Measurements from ENCODE around the gene RBM47. TPM values are rescaled to one million over a fixed set of nuclear protein-coding genes. Genes with fewer than 3 reads are reported as not detected.

The RBM47 gene
- polyA plus RNA-seq, 6 donors from 2014 or later = 1.3 to 1.9 (median 1.4) TPM; not detected in 1

DNA sequence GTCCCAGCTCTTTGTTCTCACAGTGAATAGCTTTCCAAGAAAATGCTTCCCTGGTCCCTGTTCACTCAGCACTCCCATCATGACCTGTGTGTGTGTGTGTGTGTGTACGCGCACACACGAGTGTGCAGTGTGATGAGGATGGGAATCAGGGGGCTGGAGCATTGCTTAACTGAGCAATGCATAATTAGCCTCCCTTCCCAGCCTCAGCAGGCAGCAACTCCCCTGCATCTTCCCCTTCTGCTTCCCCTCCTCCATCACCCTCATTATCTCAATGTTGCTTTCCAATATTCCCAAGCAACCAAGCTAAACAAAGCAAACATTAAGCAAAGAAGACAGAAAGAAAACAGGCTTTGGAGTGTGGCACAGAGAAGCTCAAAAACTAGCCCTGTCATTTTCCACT, 137.0 kb downstream of the RBM47 start:
- H3K27me3 Mint-ChIP-seq = no peaks in the 10 kb centered on the region
- no peak overlapping the region for H3K4me3 Mint-ChIP-seq

DNA sequence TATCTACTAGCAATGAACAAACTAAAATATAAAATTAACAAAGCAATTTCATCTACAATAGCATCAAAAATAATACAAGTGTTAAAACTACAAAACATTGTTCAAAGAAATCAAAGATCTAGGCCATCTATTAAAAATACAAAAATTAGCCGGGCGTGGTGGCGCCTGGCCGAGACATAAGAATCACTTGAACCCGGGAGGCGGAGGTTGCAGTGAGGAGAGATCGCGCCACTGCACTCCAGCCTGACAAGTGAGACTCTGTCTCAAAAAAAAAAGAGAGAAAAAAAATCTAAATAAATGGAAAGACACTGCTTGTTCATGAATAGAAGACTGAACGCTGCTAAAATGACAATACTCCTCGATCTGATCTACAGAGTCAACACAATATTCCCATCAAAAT, 139.2 kb downstream of the RBM47 start:
- H3K9me3 Mint-ChIP-seq = no peaks in the 10 kb centered on the region
- H3K36me3 Mint-ChIP-seq = no peaks in the 10 kb centered on the region
- DNase-seq (no peak), ATAC-seq (ENCODE audit: low read depth in 2 of 2) (no peak)
- no peak overlapping the region for H3K4me3 Mint-ChIP-seq
- no peaks in the 10 kb centered on the region for H3K27me3 Mint-ChIP-seq
- H3K4me1 Mint-ChIP-seq = no peaks in the 10 kb centered on the region
- H3K27ac Mint-ChIP-seq = no peak overlapping the region

More for the DNA sequence above, 137.0 kb downstream of the RBM47 start:
- no peaks in the 10 kb centered on the region for H3K9me3 Mint-ChIP-seq
- no peak for ATAC-seq (ENCODE audit: low read depth in 2 of 2)
- no peak overlapping the region for H3K27ac Mint-ChIP-seq
- H3K4me1 Mint-ChIP-seq = no peaks in the 10 kb centered on the region
- DNase-seq = no peak
- no peaks in the 10 kb centered on the region for H3K36me3 Mint-ChIP-seq

DNA sequence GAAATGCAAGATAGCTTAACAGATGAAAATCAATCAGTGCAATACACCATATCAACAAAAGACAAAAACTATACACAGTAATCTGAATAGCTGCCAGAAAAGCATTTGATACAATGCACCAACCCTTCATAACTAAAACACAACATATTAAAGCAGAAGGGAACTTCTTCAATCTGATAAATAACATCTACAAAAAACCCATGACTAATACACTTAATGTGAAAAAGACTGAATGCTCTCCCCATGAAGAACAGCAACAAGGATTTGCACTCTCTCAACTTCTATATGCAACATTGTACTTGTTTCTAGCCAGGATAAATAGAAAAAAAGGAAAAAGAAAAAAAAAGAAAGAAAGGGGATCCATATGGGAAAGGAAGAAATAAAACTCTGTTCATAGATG, 139.7 kb downstream of the RBM47 start:
- H3K27ac Mint-ChIP-seq = no peak overlapping the region
- no peaks in the 10 kb centered on the region for H3K9me3 Mint-ChIP-seq
- H3K27me3 Mint-ChIP-seq = no peaks in the 10 kb centered on the region
- H3K4me3 Mint-ChIP-seq = no peak overlapping the region
- DNase-seq (no peak), ATAC-seq (ENCODE audit: low read depth in 2 of 2) (no peak)
- H3K4me1 Mint-ChIP-seq = no peaks in the 10 kb centered on the region
- no peaks in the 10 kb centered on the region for H3K36me3 Mint-ChIP-seq

DNA sequence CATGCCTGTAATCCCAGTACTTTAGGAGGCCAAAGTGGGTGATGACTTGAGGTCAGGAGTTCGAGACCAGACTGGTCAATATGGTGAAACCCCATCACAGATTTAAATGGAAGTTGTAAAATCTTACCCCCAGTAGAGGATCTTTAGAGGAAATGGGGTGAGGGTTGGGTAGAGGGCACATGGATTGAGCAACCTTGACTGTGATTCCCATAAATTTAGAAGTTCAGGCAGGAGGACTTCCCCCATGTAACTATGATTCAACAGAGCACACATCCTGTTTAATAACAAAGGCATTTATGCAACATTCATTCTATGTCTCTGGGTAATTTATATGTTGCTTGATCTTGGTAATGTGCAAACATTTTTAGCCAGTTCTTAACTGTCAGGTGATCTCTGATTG, 143.1 kb downstream of the RBM47 start:
- Mint-ChIP-seq H3K4me1 (no peaks in the 10 kb centered on the region), H3K27me3 (peaks cover 0 to 7% (median 6%) of the 10 kb centered on the region in 3 donors), H3K9me3 (no peaks in the 10 kb centered on the region), H3K4me3 (no peak overlapping the region), H3K27ac (peak overlapping the region in 1 of 6 donors; percentile 12), H3K36me3 (no peaks in the 10 kb centered on the region)
- ATAC-seq (ENCODE audit: low read depth in 2 of 2) (no peak), DNase-seq (no peak)

DNA sequence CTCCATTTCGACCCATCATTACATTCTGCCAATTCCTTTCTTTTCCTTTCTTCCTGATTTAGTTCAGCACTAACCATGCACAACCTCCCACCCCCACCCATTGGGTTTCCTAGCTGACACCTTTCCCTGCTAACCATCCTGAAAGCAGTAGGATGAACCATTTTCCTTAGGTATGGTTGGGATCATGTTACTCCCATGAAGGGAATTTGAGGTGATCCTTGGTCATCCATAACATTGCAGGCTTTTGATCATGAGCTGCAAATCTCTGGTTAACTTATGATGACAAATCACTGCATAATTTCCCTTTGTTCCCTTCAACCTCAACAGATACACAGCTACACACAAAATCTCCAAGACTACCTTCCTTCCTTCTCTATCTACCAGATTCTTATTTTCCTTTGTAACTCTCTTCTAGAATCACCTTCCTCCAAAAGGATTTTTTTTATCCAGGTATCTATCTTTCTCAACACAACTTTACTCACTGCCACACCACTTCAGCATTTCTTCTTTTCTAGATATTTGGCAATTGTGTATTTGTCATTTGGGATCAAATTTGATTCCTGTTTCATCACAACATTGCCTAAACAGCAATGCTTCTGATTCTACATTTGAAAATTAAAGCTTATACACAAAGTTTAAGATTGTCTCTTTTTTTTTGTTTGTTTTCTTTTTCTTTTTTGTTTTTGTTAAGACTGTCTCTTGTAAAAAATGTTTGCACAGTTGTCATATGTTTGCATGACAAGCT, 145.1 kb downstream of the RBM47 start:
- ATAC-seq (ENCODE audit: low read depth in 2 of 2) = no peak
- Mint-ChIP-seq H3K4me1 (no peaks in the 10 kb centered on the region), H3K27me3 (peaks cover 0 to 7% (median 6%) of the 10 kb centered on the region in 3 donors)

DNA sequence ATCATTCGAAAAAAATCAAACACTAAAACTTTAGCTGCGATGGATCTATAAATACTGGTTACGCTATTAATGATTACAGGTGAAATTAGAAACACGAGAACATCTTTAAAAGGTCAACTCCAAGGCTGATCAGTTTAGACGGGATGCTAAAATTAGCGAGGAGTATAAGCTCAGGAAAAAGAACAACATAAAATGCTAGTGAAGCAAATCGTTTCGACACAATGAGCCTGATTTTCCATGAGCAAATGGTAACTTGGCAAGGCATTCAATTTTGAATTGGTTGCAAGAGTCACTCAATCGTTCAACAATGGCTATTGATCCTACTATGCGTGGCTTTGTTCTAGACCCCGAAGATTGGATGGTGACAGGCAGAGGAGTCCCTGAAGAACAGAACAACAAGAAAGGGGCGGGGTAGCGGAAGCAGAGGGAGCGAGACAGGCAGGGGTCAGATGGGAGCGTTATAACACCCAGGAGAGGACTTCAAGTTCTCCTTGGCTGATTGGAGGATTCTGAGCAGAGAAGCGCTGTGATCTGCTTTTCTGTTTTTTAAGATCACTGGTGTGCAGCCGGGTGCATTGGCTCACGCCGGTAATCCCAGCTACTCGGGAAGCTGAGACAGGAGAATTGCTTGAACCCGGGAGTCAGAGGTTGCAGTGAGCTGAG, 146.5 kb downstream of the RBM47 start:
- Mint-ChIP-seq H3K4me3 (no peak overlapping the region), H3K27ac (no peak overlapping the region), H3K9me3 (no peaks in the 10 kb centered on the region), H3K4me1 (no peaks in the 10 kb centered on the region), H3K36me3 (no peaks in the 10 kb centered on the region), H3K27me3 (peaks cover 0 to 7% (median 6%) of the 10 kb centered on the region in 3 donors)
- no peak for DNase-seq
- ATAC-seq (ENCODE audit: low read depth in 2 of 2) = no peak

More for the DNA sequence above, 145.1 kb downstream of the RBM47 start:
- Mint-ChIP-seq H3K27ac (peak overlapping the region in 1 of 6 donors; percentile 0), H3K36me3 (no peaks in the 10 kb centered on the region), H3K4me3 (no peak overlapping the region), H3K9me3 (no peaks in the 10 kb centered on the region)
- DNase-seq = no peak

DNA sequence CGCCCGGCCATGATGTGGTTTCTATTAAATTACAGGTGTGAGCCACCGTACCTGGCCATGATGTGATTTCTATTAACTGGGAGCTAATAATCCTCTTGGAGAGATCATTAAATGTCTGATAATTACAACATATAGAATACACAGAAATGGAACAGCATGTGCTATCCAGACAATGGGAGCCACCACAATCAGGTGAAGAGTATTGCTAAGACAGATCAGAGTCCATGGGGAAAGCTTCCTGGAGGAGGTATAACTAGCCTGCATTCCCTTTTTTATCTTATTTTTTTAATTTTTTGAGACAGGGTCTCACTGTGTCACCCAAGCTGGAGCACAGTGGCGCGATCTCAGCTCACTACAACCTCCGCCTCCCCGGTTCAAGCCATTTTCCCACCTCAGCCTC, 147.7 kb downstream of the RBM47 start:
- ATAC-seq (ENCODE audit: low read depth in 2 of 2) (no peak), DNase-seq (no peak)
- H3K27ac Mint-ChIP-seq = no peak overlapping the region
- no peaks in the 10 kb centered on the region for H3K9me3 Mint-ChIP-seq
- no peaks in the 10 kb centered on the region for H3K36me3 Mint-ChIP-seq
- no peak overlapping the region for H3K4me3 Mint-ChIP-seq
- no peaks in the 10 kb centered on the region for H3K4me1 Mint-ChIP-seq
- peaks cover 0 to 7% (median 6%) of the 10 kb centered on the region in 3 donors for H3K27me3 Mint-ChIP-seq

DNA sequence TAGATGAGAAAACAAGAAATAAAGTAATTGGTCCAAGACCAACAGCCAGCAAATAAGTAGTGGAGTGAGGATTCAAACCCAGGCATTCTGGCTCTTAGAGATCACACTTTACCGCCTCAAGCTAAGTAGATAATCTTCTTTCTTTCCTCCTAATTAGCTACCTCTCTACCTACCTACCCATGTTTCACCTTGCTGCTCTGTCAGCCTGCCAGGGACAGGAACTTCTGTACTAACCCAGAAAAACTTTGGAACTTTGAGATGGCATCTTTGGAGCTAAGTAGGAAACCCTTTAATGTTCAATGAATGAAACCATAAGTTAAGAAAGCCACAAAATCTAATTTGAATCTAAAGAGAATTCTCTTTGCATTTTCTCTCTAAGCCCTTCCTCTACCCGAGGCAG, 149.4 kb downstream of the RBM47 start:
- ATAC-seq (ENCODE audit: low read depth in 2 of 2) (no peak), DNase-seq (no peak)
- Mint-ChIP-seq H3K4me3 (no peak overlapping the region), H3K27me3 (peaks cover 0 to 7% (median 6%) of the 10 kb centered on the region in 3 donors), H3K4me1 (no peaks in the 10 kb centered on the region), H3K36me3 (no peaks in the 10 kb centered on the region), H3K27ac (peak overlapping the region in 2 of 6 donors; percentile 16 to 25), H3K9me3 (no peaks in the 10 kb centered on the region)

DNA sequence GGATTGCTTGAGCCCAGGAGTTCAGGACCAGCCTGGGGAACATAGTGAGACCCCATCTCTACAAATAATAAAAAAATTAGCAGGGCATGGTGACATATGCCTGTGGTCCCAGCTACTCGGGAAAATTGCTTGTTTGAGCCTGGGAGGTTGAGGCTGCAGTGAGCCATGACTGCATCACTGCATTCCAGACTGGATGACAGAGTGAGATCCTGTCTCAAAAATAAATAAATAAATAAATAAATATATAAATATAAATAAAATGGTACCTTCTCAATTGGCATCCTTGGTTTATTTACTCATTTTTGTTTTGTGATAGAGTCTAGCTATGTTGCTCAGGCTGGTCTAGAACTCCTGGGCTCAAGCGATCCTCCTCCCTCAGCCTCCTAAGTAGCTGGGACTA, 150.3 kb downstream of the RBM47 start:
- ATAC-seq (ENCODE audit: low read depth in 2 of 2) (no peak), DNase-seq (no peak)
- Mint-ChIP-seq H3K36me3 (no peaks in the 10 kb centered on the region), H3K4me1 (no peaks in the 10 kb centered on the region), H3K27ac (no peak overlapping the region), H3K9me3 (no peaks in the 10 kb centered on the region), H3K27me3 (peaks cover 0 to 6% (median 3%) of the 10 kb centered on the region in 3 donors), H3K4me3 (no peak overlapping the region)

DNA sequence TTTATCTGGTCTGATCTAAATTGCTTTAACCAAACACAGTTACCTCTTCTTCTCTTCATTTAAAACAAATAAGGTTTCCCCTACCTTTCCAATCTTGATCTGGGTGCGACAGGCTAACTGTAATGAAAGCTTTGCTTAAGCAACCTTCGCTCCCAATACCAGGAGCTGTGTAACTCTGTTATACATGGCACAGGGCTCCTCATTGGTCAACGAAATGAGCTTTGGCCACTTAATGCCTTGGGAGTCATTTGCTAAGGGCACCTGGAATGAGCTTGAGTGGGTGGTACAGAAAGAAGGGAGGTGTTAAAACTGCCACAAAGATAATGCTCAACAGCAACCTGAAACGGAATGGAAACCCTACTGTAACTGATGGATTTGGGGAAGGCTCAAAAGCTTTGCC, 154.1 kb downstream of the RBM47 start:
- Mint-ChIP-seq H3K27me3 (no peaks in the 10 kb centered on the region), H3K9me3 (no peaks in the 10 kb centered on the region), H3K4me1 (no peaks in the 10 kb centered on the region), H3K4me3 (no peak overlapping the region), H3K36me3 (no peaks in the 10 kb centered on the region), H3K27ac (no peak overlapping the region)
- no peak for DNase-seq
- ATAC-seq (ENCODE audit: low read depth in 2 of 2) = no peak

DNA sequence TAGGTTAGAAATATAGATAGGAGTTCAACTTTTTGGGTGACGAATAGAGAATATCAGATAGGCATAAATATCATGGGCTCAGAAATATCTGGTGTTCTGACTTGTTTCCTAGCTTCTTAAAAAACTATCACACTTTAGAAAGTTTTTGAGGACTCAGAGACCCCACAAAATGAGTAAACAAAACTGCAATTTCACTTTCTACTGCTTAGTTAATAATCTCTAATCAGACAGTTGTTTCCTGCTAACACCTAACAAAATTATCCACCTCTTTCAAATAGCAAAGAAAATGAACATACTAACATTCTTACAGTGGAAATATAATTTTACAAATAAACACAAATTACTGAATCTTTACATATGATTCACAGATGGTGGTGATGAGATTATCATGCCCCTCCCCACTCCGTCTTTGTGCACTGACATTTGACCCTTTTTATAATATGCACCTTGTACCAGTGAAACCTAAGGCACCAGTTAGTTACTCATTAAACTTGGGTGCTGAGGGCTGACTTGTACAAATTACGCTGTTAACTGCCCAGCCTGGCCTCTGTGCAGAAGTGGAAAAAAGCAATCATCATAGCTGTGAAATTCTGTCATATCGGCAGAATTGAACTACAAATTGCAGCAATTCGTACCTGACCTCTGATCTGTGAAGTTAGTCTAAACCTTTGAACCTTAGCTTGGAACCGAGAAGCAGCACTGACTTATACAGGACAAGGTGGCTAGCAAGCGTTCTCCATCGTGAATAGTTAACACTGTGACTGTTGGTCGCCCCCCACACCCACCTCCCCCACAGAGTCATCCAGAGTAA, 155.9 kb downstream of the RBM47 start:
- H3K36me3 Mint-ChIP-seq = no peaks in the 10 kb centered on the region
- H3K4me1 Mint-ChIP-seq = no peaks in the 10 kb centered on the region
- peak overlapping the region in 1 of 6 donors; percentile 13 for H3K27ac Mint-ChIP-seq
- no peak for ATAC-seq (ENCODE audit: low read depth in 2 of 2)
- H3K9me3 Mint-ChIP-seq = no peaks in the 10 kb centered on the region
- H3K27me3 Mint-ChIP-seq = no peaks in the 10 kb centered on the region
- H3K4me3 Mint-ChIP-seq = no peak overlapping the region
- DNase-seq = no peak

DNA sequence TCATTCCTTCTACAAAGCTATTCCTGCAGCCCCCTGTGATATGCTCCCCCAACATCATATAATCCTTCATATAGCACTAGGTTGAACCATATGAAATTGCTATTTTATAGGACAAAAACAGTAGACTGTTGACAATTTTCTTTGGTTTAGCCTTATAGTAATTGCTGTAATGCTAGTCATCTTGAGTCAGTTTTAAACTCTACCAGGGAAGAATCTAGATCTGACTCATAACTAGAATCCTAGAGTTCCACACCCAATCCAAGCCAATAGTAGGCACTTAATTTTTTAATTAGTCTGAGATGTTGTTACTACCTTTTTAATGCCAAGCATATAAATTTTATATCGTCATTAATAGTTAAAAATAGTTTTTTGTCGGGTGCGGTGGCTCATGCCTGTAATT, 157.7 kb downstream of the RBM47 start:
- Mint-ChIP-seq H3K9me3 (no peaks in the 10 kb centered on the region), H3K4me3 (no peak overlapping the region), H3K4me1 (no peaks in the 10 kb centered on the region), H3K27ac (no peak overlapping the region), H3K27me3 (no peaks in the 10 kb centered on the region), H3K36me3 (no peaks in the 10 kb centered on the region)
- ATAC-seq (ENCODE audit: low read depth in 2 of 2) = no peak
- DNase-seq = no peak

DNA sequence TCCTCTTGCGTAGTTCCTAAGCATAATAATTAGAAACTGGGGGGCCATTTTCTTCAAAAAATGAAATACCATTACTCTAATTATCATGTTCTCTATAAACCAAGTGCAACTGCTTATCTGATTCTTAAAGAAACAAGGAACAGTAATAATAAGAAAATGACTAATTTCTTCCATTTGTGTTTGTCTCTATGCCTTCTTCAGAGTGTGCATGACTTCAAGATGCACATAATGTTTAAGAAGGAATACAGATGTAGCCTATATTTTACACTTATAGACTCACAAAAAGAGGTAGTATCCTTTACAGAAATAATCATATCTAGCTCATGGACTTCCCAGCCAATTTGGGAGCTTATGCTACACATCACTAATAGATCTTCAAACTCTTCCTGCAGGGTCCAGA, 162.9 kb downstream of the RBM47 start:
- no peak for ATAC-seq (ENCODE audit: low read depth in 2 of 2)

More for the DNA sequence above, 162.9 kb downstream of the RBM47 start:
- DNase-seq = no peak
- Mint-ChIP-seq H3K9me3 (no peaks in the 10 kb centered on the region), H3K36me3 (no peaks in the 10 kb centered on the region), H3K27ac (no peak overlapping the region), H3K27me3 (no peaks in the 10 kb centered on the region), H3K4me1 (peaks cover 4 to 6% (median 5%) of the 10 kb centered on the region in 3 donors), H3K4me3 (no peak overlapping the region)

Measured in naive B cell (primary cell).